GM20000 (cell line): ENCODE data around the gene TREML2.

Experiments
- DNase-seq: peaks from one replicate; pipeline ENCODE4 v3.0.0; 2012; ENCODE audit warnings: low spot score
- TF ChIP-seq, protein P1 (sequence below): IDR thresholded peaks from 2 replicates; pipeline ENCODE4 v1.5.1; 2012; ENCODE audit warnings: mild to moderate bottlenecking, control low read depth; ENCODE audit errors: extremely low read depth, missing control alignments

TREML2 gene

DNA sequence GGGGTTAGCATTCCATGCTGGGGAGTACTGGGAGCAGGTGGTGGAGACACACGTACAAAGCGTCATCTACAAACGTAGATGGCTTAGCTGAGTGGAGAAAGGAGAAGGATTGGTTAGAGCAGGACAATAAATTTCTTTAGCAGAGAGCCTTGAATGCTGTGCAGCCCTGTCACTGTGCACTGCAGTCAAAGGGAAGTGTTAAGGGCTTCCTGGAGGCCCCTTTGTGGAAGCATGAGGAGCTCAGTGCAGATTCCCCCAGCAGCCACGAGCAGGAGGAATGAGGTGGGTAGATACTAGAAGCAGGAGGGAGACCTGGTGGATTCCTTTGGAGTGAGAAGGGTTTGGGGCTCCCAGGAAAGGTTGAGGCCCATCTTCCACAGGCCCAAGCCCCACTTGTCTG lies 21.1 kb upstream of the TREML2 start:
- DNase-seq: no peak
- TF ChIP-seq, protein P1, sequence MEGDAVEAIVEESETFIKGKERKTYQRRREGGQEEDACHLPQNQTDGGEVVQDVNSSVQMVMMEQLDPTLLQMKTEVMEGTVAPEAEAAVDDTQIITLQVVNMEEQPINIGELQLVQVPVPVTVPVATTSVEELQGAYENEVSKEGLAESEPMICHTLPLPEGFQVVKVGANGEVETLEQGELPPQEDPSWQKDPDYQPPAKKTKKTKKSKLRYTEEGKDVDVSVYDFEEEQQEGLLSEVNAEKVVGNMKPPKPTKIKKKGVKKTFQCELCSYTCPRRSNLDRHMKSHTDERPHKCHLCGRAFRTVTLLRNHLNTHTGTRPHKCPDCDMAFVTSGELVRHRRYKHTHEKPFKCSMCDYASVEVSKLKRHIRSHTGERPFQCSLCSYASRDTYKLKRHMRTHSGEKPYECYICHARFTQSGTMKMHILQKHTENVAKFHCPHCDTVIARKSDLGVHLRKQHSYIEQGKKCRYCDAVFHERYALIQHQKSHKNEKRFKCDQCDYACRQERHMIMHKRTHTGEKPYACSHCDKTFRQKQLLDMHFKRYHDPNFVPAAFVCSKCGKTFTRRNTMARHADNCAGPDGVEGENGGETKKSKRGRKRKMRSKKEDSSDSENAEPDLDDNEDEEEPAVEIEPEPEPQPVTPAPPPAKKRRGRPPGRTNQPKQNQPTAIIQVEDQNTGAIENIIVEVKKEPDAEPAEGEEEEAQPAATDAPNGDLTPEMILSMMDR: no peak

DNA sequence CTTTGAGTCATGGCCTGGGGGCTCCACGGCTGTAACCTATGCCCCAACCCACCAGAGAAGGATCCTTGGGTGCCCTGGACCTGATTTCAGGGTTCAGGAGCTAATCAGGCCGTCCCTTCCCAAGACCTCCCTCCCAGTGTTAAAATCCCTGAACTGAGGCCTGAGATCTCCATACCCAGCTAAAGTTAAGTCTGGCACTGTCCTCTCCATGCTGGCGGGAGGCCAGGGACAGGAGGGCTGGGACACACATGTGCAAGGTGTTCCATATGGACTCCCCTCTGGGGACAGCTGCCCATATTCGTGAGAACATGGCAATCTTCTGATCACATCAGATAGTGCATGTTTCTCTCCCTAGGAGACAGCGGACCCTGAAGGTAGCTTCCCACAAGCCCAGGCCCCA lies 15.7 kb upstream of the TREML2 start:
- DNase-seq: no peak
- TF ChIP-seq, protein P1: no peak

DNA sequence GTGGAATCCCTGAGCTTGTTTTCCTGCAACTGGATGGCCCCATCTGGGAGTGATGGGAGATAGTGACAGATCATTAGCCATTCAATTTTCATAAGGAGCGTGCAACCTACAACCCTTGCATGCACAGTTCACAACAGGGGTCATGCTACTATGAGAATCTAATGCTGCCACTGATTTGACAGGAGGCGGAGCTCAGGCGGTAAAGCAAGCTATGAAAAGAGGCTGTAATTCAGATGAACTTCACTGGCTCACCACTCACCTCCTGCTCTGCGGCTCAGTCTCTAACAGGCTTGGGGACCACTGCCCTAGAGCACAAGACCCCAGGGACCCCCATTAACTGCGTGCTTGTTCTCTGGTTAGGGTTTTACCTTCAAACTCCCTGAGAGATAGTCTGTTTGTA lies 14.8 kb upstream of the TREML2 start:
- DNase-seq: no peak
- TF ChIP-seq, protein P1: no peak

DNA sequence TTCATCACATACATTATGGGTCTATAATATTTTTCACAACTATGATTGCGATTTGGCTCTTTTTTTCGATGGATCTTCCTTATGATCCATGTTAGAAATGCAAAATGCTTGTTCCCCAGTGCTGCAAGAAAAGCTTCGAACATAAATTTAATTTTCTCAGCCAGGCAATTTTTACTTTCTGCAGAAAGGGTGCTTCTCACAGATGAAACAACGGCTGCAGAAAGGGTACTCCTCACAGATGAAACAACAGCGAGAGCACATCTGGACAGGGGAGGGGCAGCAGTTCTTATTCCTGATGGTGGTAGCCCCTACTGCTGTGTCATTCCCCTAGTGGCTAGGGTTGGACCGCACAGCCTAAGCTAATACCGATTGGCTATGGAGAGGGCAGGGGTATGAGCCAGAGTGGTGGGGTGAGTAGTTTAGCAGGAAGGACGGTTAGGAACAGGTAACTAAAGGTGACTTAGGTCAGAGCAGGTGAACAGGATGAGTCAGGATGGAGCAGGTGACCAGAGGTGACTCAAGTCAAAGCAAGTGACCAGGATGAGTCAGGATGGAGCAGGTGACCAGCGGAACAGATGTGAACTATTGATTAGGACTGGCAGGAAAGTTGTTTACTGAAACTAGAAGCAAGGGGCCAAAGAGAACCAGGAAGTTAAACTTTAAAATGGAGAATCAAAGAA lies 13.8 kb upstream of the TREML2 start:
- TF ChIP-seq, protein P1: no peak
- DNase-seq: no peak

DNA sequence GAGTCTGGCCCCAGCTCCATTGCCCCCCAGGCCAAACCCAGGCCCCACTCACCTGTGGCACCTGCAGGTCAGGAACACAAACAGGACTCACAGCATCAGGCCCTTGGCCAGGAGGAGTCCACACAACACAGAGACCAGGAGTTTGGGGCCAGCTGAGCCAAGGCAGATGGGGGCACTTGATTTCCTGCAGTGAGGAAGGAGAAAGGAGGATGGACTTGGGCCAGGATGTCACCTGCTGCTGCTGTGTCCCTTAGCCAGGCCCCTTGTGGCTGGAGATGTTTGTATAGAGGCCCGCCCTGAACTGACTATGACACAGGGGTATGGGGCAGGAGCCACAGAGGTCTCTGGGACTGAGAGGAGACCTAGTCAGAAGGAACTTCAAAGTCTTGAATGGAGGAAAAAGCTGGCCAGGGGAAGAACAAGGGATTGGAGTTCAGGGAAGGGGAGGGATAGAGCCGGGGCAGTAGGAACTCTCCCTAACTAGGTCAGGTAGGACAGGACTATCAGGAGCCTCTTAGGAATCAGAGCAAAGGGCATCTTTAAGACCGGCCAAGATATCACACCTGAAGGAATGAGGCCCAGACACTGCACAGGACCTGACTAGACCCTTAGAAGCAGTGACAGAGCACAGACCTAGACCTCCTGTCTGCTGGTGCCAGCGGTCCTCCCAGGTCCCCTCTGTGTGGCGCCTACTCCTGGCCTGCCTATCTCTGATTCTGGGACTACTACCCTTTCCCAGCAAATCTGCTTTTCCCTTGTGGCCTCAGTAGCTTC lies 8.8 kb upstream of the TREML2 start:
- TF ChIP-seq, protein P1: no peak
- no peak for DNase-seq

DNA sequence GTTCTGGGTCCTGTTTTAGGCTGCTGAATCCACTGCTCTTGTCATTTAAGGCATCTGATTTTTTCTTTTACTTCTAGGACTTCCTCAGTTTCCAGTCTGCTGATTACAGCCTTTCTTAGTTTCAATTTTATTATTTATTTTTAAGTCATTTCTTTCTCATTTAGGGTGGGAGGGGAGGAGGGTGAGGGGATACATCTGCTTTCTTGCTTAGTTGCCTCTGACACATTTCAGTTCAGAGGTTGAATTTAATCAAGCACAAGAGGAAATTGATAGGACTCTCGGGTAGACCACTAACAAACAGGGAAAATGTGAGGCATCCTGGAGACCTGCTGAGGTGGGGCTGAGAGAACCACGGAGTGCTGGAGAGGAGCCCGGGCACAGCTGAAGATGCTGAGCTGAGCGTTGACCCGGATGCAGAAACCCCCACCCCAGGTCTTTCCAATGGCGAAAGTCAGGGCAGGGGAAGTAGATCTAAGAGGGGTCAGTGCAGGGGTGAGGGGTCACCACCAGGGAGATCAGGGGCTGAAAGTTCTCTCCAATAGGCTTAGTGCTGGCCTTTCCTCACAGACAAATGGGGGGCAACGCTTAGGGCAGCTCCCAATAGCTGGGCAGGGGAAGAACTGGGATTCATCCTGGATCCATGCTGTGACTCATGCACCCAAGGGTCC lies 7.6 kb upstream of the TREML2 start:
- TF ChIP-seq, protein P1: no peak
- no peak for DNase-seq

DNA sequence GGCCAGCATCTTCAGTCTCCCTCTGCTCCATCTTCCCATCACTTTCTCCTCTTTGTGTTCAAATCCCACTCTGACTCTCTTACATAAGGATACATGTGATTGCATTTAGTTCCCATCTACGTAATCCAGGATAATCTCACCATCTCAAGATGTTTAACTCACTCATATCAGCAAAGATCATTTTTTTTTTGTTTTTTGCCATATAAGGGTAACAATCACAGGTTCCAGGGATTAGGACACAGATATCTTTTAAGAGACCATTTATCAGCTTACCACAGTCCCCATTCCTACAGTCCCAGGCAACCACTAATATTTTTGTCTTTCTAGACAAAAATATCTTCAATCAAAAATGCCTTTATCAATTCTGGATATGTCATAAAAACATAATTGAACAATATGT lies 3.2 kb upstream of the TREML2 start:
- DNase-seq: no peak
- TF ChIP-seq, protein P1: no peak
